Right lobe of liver (tissue), 6 donors: Measurements from ENCODE around the gene TRIOBP. TPM values are rescaled to one million over a fixed set of nuclear protein-coding genes. Genes with fewer than 3 reads are reported as not detected.

Experiments
- ATAC-seq, 4 donors: fragments of 200-7000 bp; cut with Tn5 transposase; one replicate each; pipeline ENCODE4 v1.9.1; 2020; ENCODE audit warnings: mild to moderate bottlenecking in 4 of 4, moderate library complexity in 4 of 4
- DNase-seq, 3 donors: peaks; one replicate each; pipeline ENCODE4 v3.0.0-alpha.2; 2020
- H3K27ac ChIP-seq, 3 donors: fragments of 200-600 bp; one replicate each; pipeline ENCODE4 v1.8.0; 2022
- H3K27me3 ChIP-seq, 2 donors: fragments of 200-600 bp; one replicate each; pipeline ENCODE4 v1.8.0; 2022
- H3K36me3 ChIP-seq, 4 donors: fragments of 200-600 bp; sonication (generic) in 1 of 4; one replicate each; pipeline versions ENCODE4 v1.5.1 to v1.8.0; 2017 to 2022; ENCODE audit warnings: control low read depth in 1 of 4
- H3K4me1 ChIP-seq, 4 donors: fragments of 200-600 bp; sonication (generic) in 1 of 4; one replicate each; pipeline versions ENCODE4 v1.5.1 to v1.8.0; 2017 to 2022; ENCODE audit warnings: control low read depth in 1 of 4
- H3K4me3 ChIP-seq, 3 donors: fragments of 200-600 bp; one replicate each; pipeline ENCODE4 v1.8.0; 2022
- H3K9me3 ChIP-seq, 4 donors: fragments of 200-600 bp; sonication (generic) in 1 of 4; one replicate each; pipeline versions ENCODE4 v1.5.1 to v1.8.0; 2017 to 2022; ENCODE audit warnings: control low read depth in 1 of 4
- CTCF ChIP-seq, 4 donors: fragments of 200-600 bp in 3 of 4; fragments of 450-650 bp in 1 of 4; IDR thresholded peaks; one replicate each; pipeline versions ENCODE4 v1.5.1 to v1.8.0; 2016 to 2022; ENCODE audit warnings: antibody characterized with exemption in 4 of 4, mild to moderate bottlenecking in 2 of 4
- POLR2A ChIP-seq: fragments of 450-650 bp; IDR thresholded peaks from one replicate; pipeline ENCODE4 v1.6.1; 2017; ENCODE audit warnings: antibody characterized with exemption, mild to moderate bottlenecking
- WGBS: methylation state at CpG from one replicate; pipeline ENCODE4 v1.1.6; 2018; ENCODE audit warnings: low coverage, low lambda C conversion rate; ENCODE audit not compliant: insufficient coverage; ENCODE audit errors: missing lambda C conversion rate; 5-methylcytosine and 5-hydroxymethylcytosine counted together
- intact Hi-C, 2 donors: fragments of 100-400 bp; cut with DNase I; formaldehyde crosslinking; loops; one replicate each; pipeline versions ENCODE4 v1.11.2 to v1.14.1; 2022
- total RNA-seq, 6 experiments: library from RNA; depleted of rRNA in 2 of 6; stranded (reverse); fragments of >200 nt in 2 of 6; fragmentation: NEBNext Ultra II Directional in 3 of 6; extraction: Animal tissue kit (Norgen Biotek cat#: 25700) in 3 of 6; gene quantifications; one replicate each; pipeline versions ENCODE4 v1.1.0 to v1.2.4, GENCODE V29; 2016 to 2023
- donor health status: DM: no; HTN: yes; CAD: no.
- donor health status: DM: no; HTN: no; CAD: no.
- donor health status: DM: no; HTN: no; CAD: no.
- donor health status: DM: no; HTN: yes; CAD: no.
- donor health status: DM: no; HTN: yes; CAD: no.

The TRIOBP gene
- total RNA-seq, 6 experiments from 2014 or later, result 11.7 to 22.8 (median 20.7) TPM

- no peaks in the 10 kb centered on the region for H3K9me3 ChIP-seq
- peak in 1 of 4 donors; percentile 6 for TF ChIP-seq CTCF (IDR thresholded peaks at IDR 0.05)
- peak; percentile 95 for TF ChIP-seq POLR2A
- H3K27ac ChIP-seq, result peak within 1 kb of the TSS; percentile 65 to 77 (median 69)
- no peaks in the 10 kb centered on the region for H3K36me3 ChIP-seq
- no peaks in the 10 kb centered on the region for H3K27me3 ChIP-seq
- intact Hi-C loops, result no loop called here
- ATAC-seq (peak; percentile 88 to 95 (median 92)), DNase-seq (peak; percentile 99 to 100 (median 99))
- H3K4me1 ChIP-seq, result peaks cover 0 to 36% (median 11%) of the 10 kb centered on the region in 4 donors
- WGBS, result under 1% methylated on average over 24 of the region's 101 CpGs
- H3K4me3 ChIP-seq, result peak within 1 kb of the TSS; percentile 63 to 85 (median 75)
Observed at GRCh38 chr22:37658133-37659065, 38.4 kb upstream of the TRIOBP start, which contains the start of gene PDXP. TSS of gene PDXP (plus strand) at chr22:37658723. CDS start at chr22:37658783, 60 bp downstream.

GRCh38 chr22:37659066-37659896, 37.6 kb upstream of the TRIOBP start:
- TF ChIP-seq CTCF (IDR thresholded peaks at IDR 0.05), result no peak
- peak; percentile 80 for TF ChIP-seq POLR2A
- peak; percentile 70 to 91 (median 84) for DNase-seq
- peak overlapping the region; percentile 57 to 77 (median 69) for H3K27ac ChIP-seq
- H3K4me3 ChIP-seq, result peak overlapping the region; percentile 63 to 85 (median 75)
- H3K9me3 ChIP-seq, result no peaks in the 10 kb centered on the region
- no peaks in the 10 kb centered on the region for H3K36me3 ChIP-seq
- intact Hi-C loops, result no loop called here
- no peaks in the 10 kb centered on the region for H3K27me3 ChIP-seq
- 5% methylated on average over 10 of the region's 68 CpGs for WGBS
- peaks cover 0 to 36% (median 14%) of the 10 kb centered on the region in 4 donors for H3K4me1 ChIP-seq
- peak; percentile 54 to 69 (median 59) for ATAC-seq

GRCh38 chr22:37659897-37660708, 36.7 kb upstream of the TRIOBP start:
- Histone ChIP-seq H3K27me3 (no peaks in the 10 kb centered on the region), H3K4me1 (peaks cover 0 to 39% (median 16%) of the 10 kb centered on the region in 4 donors), H3K9me3 (no peaks in the 10 kb centered on the region), H3K4me3 (peak overlapping the region; percentile 63 to 85 (median 75)), H3K27ac (peak overlapping the region; percentile 57 to 77 (median 69)), H3K36me3 (peaks cover 0 to under 1% (median 0%) of the 10 kb centered on the region in 4 donors)
- intact Hi-C loops, result no loop called here
- WGBS, result 19% methylated on average over 12 of the region's 14 CpGs
- no peak for TF ChIP-seq POLR2A
- TF ChIP-seq CTCF (IDR thresholded peaks at IDR 0.05), result no peak
- ATAC-seq, result no peak
- DNase-seq, result no peak

GRCh38 chr22:37660709-37661045, 36.2 kb upstream of the TRIOBP start:
- ATAC-seq (no peak), DNase-seq (no peak)
- Histone ChIP-seq H3K9me3 (no peaks in the 10 kb centered on the region), H3K27ac (peak overlapping the region in 1 of 3 donors; percentile 42), H3K36me3 (peaks cover 0 to 7% (median 3%) of the 10 kb centered on the region in 4 donors), H3K4me1 (peaks cover 0 to 39% (median 16%) of the 10 kb centered on the region in 4 donors), H3K4me3 (peak overlapping the region in 2 of 3 donors; percentile 75 to 85), H3K27me3 (no peaks in the 10 kb centered on the region)
- TF ChIP-seq CTCF (IDR thresholded peaks at IDR 0.05), result no peak
- no peak for TF ChIP-seq POLR2A
- WGBS, result no CpG with 5 or more reads among the region's 2 CpGs
- intact Hi-C loops, result no loop called here
